C4-2B (cell line): ENCODE data around the gene CYS1.

Source experiments
- H3K27ac ChIP-seq: fragments of 450-650 bp; 2 replicates; pipeline ENCODE4 v1.5.1; 2017
- CTCF ChIP-seq: fragments of 450-650 bp; conservative IDR thresholded peaks from 2 replicates; pipeline ENCODE4 v1.5.1; 2017; ENCODE audit warnings: mild to moderate bottlenecking
- ZFX ChIP-seq: fragments of 450-650 bp; IDR thresholded peaks from 2 replicates; pipeline ENCODE4 v1.6.1; 2017

CYS1 gene

GRCh38 chr2:10026940-10027569 lies 53.2 kb downstream of the CYS1 start:
- TF ChIP-seq ZFX (no peak), CTCF (no peak)
- no peak overlapping the region for H3K27ac ChIP-seq

GRCh38 chr2:10022966-10023662 lies 57.1 kb downstream of the CYS1 start:
- no peak overlapping the region for H3K27ac ChIP-seq
- TF ChIP-seq CTCF (no peak), ZFX (no peak)

GRCh38 chr2:10022445-10022844 lies 57.8 kb downstream of the CYS1 start:
- TF ChIP-seq CTCF (no peak), ZFX (no peak)
- H3K27ac ChIP-seq, result no peak overlapping the region

- H3K27ac ChIP-seq, result no peak overlapping the region
- TF ChIP-seq CTCF (no peak), ZFX (no peak)
Measured at GRCh38 chr2:10022041-10022421, 58.2 kb downstream of the CYS1 start.

- no peak overlapping the region for H3K27ac ChIP-seq
- TF ChIP-seq ZFX, result no peak
- no peak for TF ChIP-seq CTCF
Measured at GRCh38 chr2:10019602-10020400, 60.4 kb downstream of the CYS1 start.

- H3K27ac ChIP-seq, result no peak overlapping the region
- no peak for TF ChIP-seq ZFX
- TF ChIP-seq CTCF, result no peak
Measured at GRCh38 chr2:10019174-10019573, 61.0 kb downstream of the CYS1 start.

GRCh38 chr2:10017313-10017941 lies 62.8 kb downstream of the CYS1 start:
- no peak overlapping the region for H3K27ac ChIP-seq
- TF ChIP-seq CTCF (no peak), ZFX (no peak)
